Natural killer cell (primary cell): Measurements from ENCODE around the gene PRUNE2. TPM values are rescaled to one million over a fixed set of nuclear protein-coding genes. Genes with fewer than 3 reads are reported as not detected.

Experiments
- ATAC-seq, 3 donors: fragments of 150-1000 bp in 2 of 3; fragments of 200-7000 bp in 1 of 3; cut with Tn5 transposase; 1 replicate in 1 of 3; 2 replicates in 2 of 3; pipeline ENCODE4 v1.10.0; 2021; ENCODE audit warnings: mild to moderate bottlenecking in 2 of 3, moderate library complexity in 2 of 3
- DNase-seq, 2 donors: peaks; one replicate each; pipeline versions ENCODE4 v3.0.0 to v3.0.0-alpha.2; 2013 to 2021; ENCODE audit warnings: mixed read lengths in 1 of 2
- H3K27ac ChIP-seq: one replicate; pipeline ENCODE4 v1.5.1; 2013; ENCODE audit warnings: mild to moderate bottlenecking, low read length
- H3K27me3 ChIP-seq: one replicate; pipeline ENCODE4 v1.6.1; 2013; ENCODE audit warnings: low read length; ENCODE audit not compliant: control insufficient read depth, insufficient read depth
- H3K36me3 ChIP-seq: one replicate; pipeline ENCODE4 v1.6.1; 2013; ENCODE audit warnings: low read length; ENCODE audit not compliant: control insufficient read depth, insufficient read depth
- H3K4me1 ChIP-seq: one replicate; pipeline ENCODE4 v1.6.1; 2013; ENCODE audit warnings: low read length; ENCODE audit not compliant: control insufficient read depth, insufficient read depth
- H3K4me3 ChIP-seq: one replicate; pipeline ENCODE4 v1.5.1; 2013; ENCODE audit warnings: low read length
- H3K9me3 ChIP-seq: one replicate; pipeline ENCODE4 v1.6.1; 2013; ENCODE audit warnings: low read length; ENCODE audit not compliant: control insufficient read depth, insufficient read depth
- H3K27ac Mint-ChIP-seq, 2 donors: one replicate each; pipeline ENCODE4 v1.8.0; 2022; ENCODE audit warnings: mild to moderate bottlenecking in 2 of 2, mixed read lengths in 2 of 2, moderate library complexity in 1 of 2
- H3K27me3 Mint-ChIP-seq, 2 donors: one replicate each; pipeline ENCODE4 v1.8.0; 2022; ENCODE audit warnings: low read depth in 2 of 2, mixed read lengths in 2 of 2
- H3K36me3 Mint-ChIP-seq: one replicate; pipeline ENCODE4 v1.8.0; 2022; ENCODE audit warnings: mixed read lengths
- H3K4me1 Mint-ChIP-seq, 2 donors: one replicate each; pipeline ENCODE4 v1.8.0; 2022; ENCODE audit warnings: mixed read lengths in 2 of 2
- H3K4me3 Mint-ChIP-seq: one replicate; pipeline ENCODE4 v1.8.0; 2022; ENCODE audit warnings: mild to moderate bottlenecking, moderate library complexity, mixed read lengths
- H3K9me3 Mint-ChIP-seq, 2 donors: one replicate each; pipeline ENCODE4 v1.8.0; 2022; ENCODE audit warnings: mixed read lengths in 2 of 2
- WGBS: methylation state at CpG from one replicate; pipeline ENCODE4 v1.1.7; 2013; ENCODE audit warnings: missing lambda C conversion rate; ENCODE audit not compliant: insufficient coverage; 5-methylcytosine and 5-hydroxymethylcytosine counted together
- intact Hi-C: fragments of 100-400 bp; cut with micrococcal nuclease; formaldehyde crosslinking; loops from one replicate; pipeline ENCODE4 v1.14.2; 2022
- total RNA-seq, 4 donors: library from RNA; stranded (reverse); fragments of 120-200 nt in 1 of 4; gene quantifications; one replicate each; pipeline versions ENCODE4 v1.2.3 to v1.2.4, GENCODE V29; 2013 to 2022
- TF ChIP-seq, protein P1 (sequence below): fragments of 200-600 bp; IDR thresholded peaks from one replicate; pipeline ENCODE4 v1.8.0; 2022; ENCODE audit warnings: antibody characterized with exemption

PRUNE2 gene
- total RNA-seq, 3 donors from 2014 or later (not counting 1 experiment from before 2014, with no cell fraction given): 0.43 to 0.45 TPM; not detected in 1

DNA sequence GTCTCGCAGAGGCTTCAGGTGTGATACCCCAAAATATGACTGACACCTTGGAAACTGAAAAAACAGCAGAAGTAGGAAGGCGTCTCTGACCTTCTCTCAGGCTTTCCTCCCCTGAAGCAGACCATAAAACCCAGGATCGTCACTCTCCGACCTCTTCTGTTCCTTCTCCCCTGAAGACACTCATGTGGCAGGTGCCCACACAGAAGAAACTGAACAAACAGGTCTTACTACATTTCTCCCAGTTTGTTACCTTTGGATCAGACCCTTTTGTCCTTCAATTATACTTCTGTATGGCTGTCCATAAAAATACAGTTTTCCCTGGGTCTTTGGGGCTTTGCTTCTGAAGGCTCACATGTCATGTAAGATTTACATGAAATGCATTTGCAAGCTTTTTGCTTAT lies 10.3 kb upstream of the PRUNE2 start:
- no peak for ATAC-seq
- H3K27ac ChIP-seq: no peak overlapping the region
- no peaks in the 10 kb centered on the region for H3K36me3 ChIP-seq
- intact Hi-C loops: no loop called here
- DNase-seq: no peak
- no peaks in the 10 kb centered on the region for H3K27me3 ChIP-seq
- H3K4me1 ChIP-seq: no peaks in the 10 kb centered on the region
- H3K27ac Mint-ChIP-seq: no peak overlapping the region
- H3K9me3 Mint-ChIP-seq: peaks cover 0 to 3% of the 10 kb centered on the region in 2 donors
- WGBS: 75% methylated on average over 4 of the region's 4 CpGs
- H3K27me3 Mint-ChIP-seq: peaks cover 16 to 29% of the 10 kb centered on the region in 2 donors
- no peak overlapping the region for H3K4me3 Mint-ChIP-seq
- no peak overlapping the region for H3K4me3 ChIP-seq
- TF ChIP-seq, protein P1, sequence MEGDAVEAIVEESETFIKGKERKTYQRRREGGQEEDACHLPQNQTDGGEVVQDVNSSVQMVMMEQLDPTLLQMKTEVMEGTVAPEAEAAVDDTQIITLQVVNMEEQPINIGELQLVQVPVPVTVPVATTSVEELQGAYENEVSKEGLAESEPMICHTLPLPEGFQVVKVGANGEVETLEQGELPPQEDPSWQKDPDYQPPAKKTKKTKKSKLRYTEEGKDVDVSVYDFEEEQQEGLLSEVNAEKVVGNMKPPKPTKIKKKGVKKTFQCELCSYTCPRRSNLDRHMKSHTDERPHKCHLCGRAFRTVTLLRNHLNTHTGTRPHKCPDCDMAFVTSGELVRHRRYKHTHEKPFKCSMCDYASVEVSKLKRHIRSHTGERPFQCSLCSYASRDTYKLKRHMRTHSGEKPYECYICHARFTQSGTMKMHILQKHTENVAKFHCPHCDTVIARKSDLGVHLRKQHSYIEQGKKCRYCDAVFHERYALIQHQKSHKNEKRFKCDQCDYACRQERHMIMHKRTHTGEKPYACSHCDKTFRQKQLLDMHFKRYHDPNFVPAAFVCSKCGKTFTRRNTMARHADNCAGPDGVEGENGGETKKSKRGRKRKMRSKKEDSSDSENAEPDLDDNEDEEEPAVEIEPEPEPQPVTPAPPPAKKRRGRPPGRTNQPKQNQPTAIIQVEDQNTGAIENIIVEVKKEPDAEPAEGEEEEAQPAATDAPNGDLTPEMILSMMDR: no peak
- H3K9me3 ChIP-seq: no peaks in the 10 kb centered on the region
- no peaks in the 10 kb centered on the region for H3K36me3 Mint-ChIP-seq
- no peaks in the 10 kb centered on the region for H3K4me1 Mint-ChIP-seq

DNA sequence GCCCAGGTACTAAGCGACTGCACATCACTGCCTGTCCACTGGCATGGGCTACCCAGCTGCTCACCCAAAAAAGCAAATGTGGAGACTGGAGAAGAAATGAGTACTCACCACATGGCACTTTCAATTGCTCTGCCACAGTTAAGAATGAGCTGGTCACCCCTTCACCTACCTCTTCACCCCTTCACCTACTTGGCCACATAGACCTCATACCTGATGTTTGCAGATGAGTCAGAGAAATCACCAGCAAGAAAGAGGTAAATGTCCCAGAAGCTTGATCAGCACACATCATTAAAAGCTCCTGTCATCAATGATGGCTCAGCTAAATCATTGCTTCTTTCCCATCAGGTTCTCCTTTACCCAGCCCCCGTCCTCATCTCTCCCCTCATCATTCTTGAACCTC lies 7.6 kb upstream of the PRUNE2 start:
- no peak overlapping the region for H3K27ac ChIP-seq
- Mint-ChIP-seq H3K27ac (no peak overlapping the region), H3K4me1 (no peaks in the 10 kb centered on the region), H3K9me3 (peaks cover 0 to 3% of the 10 kb centered on the region in 2 donors), H3K36me3 (no peaks in the 10 kb centered on the region), H3K27me3 (peaks cover 27 to 44% of the 10 kb centered on the region in 2 donors), H3K4me3 (no peak overlapping the region)
- no peaks in the 10 kb centered on the region for H3K27me3 ChIP-seq
- DNase-seq: no peak
- no peaks in the 10 kb centered on the region for H3K9me3 ChIP-seq
- intact Hi-C loops: no loop called here
- no peaks in the 10 kb centered on the region for H3K4me1 ChIP-seq
- TF ChIP-seq, protein P1: no peak
- no peaks in the 10 kb centered on the region for H3K36me3 ChIP-seq
- 94% methylated on average over 1 of the region's 2 CpGs for WGBS
- no peak for ATAC-seq
- H3K4me3 ChIP-seq: no peak overlapping the region

DNA sequence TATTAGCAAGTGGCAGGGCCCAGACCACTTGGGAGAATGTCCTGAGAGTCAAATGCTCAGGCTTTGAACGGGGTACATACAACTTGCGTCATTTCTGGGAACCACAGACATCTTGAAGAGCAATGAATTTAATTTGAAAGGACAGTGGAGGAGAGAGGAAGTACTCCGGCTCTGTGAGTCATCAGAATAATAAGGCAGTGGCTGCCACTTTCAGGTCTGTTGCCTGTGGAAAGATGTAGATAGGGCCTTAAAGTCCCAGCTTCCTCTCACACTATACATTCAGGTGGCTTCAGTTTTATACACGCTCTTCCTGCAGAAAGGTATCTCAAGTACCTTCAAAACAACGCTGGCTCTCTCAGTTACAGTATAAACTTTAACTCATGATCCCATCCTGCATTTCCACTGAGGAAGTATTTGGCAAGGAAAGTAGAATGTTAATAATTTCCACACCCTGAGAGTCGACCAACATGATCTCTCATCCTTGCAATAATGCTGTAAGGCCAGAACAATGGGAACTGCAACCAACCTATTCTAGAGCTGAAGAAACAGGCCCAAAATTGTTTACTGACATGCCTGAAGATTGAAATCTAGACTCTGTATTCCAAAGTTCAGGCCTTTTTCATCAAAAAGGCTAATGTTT lies 6.8 kb upstream of the PRUNE2 start:
- Mint-ChIP-seq H3K4me1 (no peaks in the 10 kb centered on the region), H3K9me3 (peaks cover 0 to 3% of the 10 kb centered on the region in 2 donors), H3K4me3 (no peak overlapping the region), H3K27me3 (peaks cover 25 to 51% of the 10 kb centered on the region in 2 donors), H3K36me3 (no peaks in the 10 kb centered on the region), H3K27ac (no peak overlapping the region)
- Histone ChIP-seq H3K9me3 (no peaks in the 10 kb centered on the region), H3K36me3 (no peaks in the 10 kb centered on the region), H3K4me3 (no peak overlapping the region), H3K27ac (no peak overlapping the region), H3K4me1 (no peaks in the 10 kb centered on the region), H3K27me3 (no peaks in the 10 kb centered on the region)
- no peak for ATAC-seq
- TF ChIP-seq, protein P1: no peak
- intact Hi-C loops: no loop called here
- 19% methylated on average over 6 of the region's 6 CpGs for WGBS
- no peak for DNase-seq

DNA sequence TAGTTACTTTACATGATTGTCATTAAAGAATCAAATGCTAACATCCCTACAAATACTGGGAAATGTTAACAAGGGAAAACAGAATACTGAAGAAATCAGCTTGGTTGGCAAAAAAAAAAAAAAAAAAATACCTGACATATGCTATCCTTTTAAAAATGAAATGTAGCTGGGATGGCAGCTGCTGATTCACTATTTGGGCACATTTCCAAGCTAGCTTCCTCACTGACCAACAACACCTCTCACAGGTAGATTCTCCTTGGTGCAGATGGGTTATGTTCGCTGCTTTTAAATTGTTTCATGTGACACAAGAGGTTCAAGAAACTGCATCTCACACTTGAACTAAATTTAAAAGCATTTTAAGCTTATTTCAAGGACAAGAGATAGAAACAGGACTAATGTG lies 6.1 kb upstream of the PRUNE2 start:
- H3K27me3 ChIP-seq: peaks cover 2% of the 10 kb centered on the region
- intact Hi-C loops: no loop called here
- no peaks in the 10 kb centered on the region for H3K4me1 Mint-ChIP-seq
- DNase-seq (no peak), ATAC-seq (no peak)
- no peaks in the 10 kb centered on the region for H3K4me1 ChIP-seq
- no peaks in the 10 kb centered on the region for H3K36me3 Mint-ChIP-seq
- no peak overlapping the region for H3K27ac Mint-ChIP-seq
- H3K9me3 Mint-ChIP-seq: peaks cover 0 to 3% of the 10 kb centered on the region in 2 donors
- no peak overlapping the region for H3K4me3 ChIP-seq
- TF ChIP-seq, protein P1: no peak
- peaks cover 28 to 58% of the 10 kb centered on the region in 2 donors for H3K27me3 Mint-ChIP-seq
- H3K36me3 ChIP-seq: no peaks in the 10 kb centered on the region
- no peak overlapping the region for H3K27ac ChIP-seq
- WGBS: 100% methylated on average over 1 of the region's 1 CpG
- H3K4me3 Mint-ChIP-seq: no peak overlapping the region
- no peaks in the 10 kb centered on the region for H3K9me3 ChIP-seq
